ENCODE results near the gene TMEM69.
"Not testable (repeated sequence)": the region's sequence is repeated elsewhere in the genome, so short reads cannot be mapped to it uniquely, and the experiment has no call there.

Gene TMEM69, protein sequence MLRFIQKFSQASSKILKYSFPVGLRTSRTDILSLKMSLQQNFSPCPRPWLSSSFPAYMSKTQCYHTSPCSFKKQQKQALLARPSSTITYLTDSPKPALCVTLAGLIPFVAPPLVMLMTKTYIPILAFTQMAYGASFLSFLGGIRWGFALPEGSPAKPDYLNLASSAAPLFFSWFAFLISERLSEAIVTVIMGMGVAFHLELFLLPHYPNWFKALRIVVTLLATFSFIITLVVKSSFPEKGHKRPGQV

DNA sequence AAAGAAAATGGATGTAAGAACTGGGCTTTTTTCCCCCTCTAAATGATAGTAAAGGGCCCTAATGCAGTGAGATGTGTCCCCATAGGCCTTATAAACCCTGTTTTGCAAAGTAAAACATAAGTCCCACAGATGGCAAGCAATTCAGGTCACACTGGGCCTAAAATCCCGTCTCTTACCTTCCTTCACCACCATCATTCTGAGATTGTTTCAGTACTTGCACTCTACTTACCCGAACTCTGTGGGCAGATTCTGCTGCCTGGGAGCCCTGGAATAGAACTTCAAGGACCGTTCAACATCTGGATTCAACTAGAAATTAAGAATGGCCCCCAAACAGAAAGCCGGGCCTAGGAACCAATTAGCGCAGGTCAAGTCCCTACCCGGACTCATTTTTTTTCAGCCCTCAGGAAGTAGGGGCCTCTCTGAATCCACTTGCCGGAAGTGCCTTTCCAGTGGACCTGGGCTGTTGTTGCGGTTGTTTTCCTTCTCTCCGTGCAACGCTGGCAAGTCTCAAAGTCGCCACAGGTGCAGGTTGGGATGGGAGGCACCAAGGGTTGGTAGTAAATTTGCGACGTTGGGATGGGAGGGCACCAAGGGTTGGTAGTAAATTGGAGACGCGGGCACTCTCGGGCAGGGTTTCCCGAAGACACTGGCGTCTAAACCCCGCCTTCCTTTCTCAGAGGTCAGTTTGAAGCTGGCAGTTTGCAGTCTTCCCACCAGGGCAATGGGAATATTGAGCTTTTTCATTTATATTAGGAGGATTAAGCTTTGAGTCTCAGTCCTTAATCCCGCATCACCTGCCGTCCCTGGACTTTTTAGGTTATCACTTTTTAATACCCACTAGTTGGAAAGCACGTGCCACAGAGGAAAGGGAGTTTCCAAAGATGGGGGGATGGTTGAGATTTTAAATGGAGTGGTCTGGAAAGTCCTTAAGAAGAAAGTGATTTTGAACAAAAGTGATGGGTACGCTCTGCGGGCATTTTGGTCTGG is at the start of gene TMEM69:
TSS of gene TMEM69 (plus strand) at position 428 of the 987 bp plus-strand sequence. CDS start 2,888 bp downstream, outside the sequence.
- DNase-seq (ENCODE audit: low read depth): peak; percentile 88

DNA sequence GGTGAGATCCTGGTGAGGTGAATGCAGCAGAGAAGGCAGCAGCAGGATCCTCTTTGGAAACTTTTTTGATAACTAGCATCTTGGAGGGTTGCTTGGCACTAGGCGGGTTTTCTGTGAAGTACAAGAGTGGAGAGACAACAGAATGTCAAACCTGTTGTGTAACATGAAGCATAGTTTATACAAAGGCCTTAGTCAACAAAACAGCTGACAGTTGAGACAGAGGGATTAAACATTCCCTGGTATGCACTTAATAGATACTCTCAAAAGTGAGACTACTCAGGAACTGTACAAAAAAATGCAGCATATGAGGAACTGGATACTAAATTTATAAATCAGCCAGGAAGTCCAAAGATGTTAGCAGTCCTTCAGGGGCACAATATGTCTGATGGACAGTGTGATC is 47.7 kb upstream of the TMEM69 start:
- DNase-seq (ENCODE audit: low read depth): peak; percentile 35

DNA sequence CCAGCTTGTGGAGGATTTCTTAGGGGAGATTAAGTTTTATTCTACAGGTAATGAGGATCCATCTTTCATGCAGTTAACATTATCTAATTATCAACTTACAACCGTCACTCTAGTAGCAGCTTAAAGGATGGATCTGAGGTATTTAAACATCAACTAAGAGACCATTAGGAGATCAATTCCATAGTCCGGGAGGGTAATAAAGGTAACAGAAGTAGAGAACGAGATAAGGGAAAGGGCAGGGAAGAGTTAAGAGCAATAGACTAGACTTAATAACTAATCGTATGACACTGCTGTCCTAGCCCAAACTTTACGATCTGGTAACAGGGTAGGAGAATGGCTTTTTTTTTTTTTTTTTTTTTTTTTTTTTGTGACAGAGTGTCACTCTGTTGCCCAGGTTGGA is 44.7 kb upstream of the TMEM69 start:
- DNase-seq (ENCODE audit: low read depth): no peak

DNA sequence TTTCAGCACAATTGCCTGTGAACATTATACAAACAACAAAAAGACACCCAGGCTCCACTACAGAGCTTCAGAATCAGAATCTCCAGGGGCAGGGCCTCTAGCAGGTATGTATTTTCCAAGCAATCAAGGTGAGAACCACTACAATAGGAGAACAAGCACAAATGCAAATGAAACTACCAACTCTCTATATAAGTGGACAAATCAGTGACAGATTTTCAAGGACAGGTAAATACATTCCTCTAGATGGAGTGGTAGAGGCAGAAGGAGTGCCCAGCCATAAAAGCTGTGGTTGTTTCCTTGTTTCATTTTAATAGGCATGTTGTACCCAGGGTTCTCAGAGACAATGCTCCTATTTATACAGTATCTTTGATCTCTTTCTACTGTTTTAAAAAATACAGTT is 44.0 kb upstream of the TMEM69 start:
- no peak for DNase-seq (ENCODE audit: low read depth)

DNA sequence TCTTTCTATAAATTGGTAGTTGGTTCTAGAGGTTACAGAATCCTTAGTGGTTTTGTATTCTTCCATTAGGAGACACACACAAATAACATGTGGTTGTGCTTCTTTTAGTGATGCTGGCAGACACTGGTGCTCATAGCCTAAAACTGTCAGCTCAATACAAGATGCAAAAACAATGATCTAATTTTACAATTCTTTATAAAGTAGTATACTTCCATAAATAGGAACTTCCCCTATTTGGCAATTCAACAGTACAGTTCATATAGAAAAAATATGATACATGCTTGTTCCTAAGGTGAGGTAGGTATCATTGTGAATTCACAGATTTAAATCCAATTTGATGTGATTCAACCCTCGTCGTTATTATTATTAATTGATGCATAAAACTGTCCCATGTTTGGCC is 43.3 kb upstream of the TMEM69 start:
- no peak for DNase-seq (ENCODE audit: low read depth)

DNA sequence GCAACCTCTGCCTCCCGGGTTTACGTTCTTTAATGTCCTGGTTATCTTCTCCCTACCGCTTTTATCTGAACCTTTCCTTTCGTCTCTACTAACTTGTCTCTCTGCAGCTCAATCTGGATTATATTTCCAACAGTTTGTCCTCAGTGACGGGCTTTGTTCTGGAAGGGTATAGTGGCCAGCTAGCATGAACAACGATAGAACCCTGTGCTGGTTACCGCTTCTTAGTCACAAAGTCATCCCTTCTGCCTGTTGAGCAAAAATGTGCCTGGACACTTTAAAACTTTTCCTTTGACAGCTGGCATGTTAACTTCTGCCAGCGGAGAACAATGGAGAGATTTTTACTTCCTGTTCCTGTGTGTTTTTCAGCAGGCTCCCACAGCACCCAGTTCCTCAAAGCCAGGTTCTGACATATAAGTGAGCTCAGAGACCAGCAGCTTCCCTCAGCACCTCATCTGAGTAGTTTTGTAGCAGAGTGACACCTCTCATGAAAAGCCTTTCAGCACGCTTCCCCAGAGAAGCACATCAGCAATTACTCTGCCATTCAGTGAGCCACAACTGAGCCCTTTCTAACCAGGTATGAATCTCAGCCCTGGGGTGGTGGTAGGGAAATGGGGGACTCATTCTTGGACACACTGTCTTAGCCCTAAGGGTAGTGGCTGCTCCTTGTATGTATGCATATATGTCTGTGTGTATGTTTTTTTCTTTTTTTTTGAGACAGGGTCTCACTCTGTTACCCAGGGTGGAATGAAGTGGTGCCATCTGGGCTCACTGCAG is 40.5 kb upstream of the TMEM69 start:
- no peak for DNase-seq (ENCODE audit: low read depth)

DNA sequence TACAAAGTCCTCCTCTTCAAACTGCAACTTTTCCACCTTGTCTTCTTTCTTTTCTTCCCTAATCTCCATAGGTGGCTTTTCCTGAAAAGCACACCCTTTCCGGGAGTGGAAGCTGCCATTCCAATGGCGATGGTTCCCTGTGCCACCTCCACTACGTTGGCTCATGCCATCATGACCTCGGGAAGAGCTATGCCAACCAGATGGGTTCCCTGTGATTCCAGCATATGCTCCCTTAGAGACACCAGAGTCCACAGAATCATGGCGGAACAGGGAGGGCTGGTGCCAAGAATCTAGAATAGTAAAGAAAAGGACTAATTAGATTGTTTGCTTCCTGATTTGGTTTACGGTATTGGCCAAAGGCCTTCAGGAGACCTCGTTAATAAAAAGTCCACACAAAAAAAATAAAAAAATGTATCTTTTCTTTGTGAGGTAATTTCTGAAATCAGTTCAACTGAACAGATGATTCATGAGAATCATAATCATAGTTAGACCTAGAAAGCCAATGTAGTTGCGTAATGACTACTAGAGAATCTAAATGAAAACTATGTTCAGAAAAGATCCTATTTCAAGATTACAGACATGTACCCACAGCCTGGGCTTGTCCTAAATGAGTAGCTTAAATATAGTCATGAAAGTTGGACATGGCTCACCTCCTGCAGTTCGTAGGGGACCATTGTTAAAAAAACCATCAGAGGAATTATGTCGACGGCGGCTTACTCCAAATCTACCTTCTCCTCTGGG is 33.3 kb upstream of the TMEM69 start:
- peak; percentile 44 for DNase-seq (ENCODE audit: low read depth)

DNA sequence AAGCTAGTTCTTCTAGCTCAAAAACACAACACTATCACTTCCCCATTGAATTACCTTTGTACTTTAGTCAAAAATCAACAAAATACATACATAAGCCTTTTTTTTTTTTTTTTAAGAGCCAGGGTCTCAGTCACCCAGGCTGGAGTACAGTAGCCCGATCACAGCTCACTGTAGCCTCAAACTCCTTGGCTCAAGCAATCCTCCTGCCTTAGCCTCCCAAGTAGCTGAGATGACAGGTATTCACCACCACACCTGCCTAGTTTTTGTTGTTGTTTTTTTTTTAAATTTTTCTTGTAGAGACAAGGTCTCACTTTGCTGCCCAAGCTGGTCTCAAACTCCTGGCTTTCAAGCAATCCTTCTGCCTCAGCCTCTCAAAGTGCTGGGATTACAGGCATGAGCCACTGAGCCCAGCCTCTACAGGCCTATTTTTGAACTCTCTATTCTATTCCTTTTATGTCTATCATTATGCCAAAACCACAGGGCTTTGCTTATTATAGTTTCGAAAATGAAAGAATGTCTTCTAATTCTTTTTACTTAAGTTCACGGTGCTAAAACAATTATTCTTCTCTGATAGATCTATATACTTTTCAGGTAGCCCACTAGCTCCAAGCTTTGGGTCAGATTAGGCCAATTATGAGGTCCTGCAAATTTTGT is 31.3 kb upstream of the TMEM69 start:
- no peak for DNase-seq (ENCODE audit: low read depth)

DNA sequence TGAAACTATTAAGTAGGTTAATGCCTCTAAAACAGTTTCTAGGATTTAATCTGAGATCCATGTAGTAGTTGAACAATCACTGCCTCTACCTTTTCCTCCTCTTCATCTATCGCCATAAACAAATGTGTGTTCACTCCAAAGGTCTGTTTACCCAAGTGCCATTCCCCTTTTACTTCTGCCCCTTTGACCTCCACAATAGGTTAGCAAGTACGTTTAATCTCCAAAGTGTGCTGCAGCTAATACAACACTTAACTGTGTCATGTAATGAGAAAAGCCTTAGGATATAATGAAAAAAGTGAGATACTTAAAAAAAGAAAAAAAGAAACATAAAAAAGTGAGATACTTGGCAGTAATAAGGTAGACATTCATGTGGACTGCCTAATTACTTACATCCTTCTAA is 29.8 kb upstream of the TMEM69 start:
- DNase-seq (ENCODE audit: low read depth): no peak

DNA sequence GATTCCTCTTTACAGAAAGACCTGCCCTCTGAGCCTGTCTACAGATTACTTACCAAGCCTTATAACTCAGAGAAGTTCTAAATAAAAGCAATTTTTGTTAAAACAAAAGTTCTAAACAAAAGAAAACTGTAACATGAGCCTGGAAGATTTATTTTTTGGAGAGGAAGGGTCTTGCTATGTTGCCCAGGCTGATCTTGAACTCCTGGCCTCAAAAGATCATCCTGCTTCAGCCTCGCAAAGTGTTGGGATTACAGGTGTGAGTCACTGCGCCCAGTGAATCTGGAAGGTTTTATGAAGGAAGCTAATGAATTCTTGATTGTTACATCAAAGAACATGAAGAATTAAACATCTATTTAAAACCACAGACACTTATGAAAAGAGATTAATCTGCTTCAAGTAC is 28.8 kb upstream of the TMEM69 start:
- no peak for DNase-seq (ENCODE audit: low read depth)

DNA sequence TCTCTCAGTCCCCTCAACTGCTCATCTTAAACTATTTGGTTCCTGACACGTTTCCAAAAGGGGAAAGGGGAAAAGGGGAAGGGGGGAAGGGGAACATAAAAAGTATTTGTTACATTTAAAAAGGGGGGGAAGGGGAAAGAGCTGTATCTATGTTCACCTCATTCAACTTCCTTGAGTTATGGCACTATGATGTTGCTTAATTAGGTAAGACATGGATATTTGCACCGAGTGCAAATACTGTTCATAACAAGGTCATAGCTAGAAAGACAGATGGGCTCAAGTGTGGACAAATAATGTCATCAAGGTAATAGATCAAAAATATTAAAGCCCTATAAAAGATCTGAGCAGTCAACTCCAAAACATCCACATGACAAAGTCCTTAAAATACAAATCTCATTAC is 27.6 kb upstream of the TMEM69 start:
- DNase-seq (ENCODE audit: low read depth): no peak

DNA sequence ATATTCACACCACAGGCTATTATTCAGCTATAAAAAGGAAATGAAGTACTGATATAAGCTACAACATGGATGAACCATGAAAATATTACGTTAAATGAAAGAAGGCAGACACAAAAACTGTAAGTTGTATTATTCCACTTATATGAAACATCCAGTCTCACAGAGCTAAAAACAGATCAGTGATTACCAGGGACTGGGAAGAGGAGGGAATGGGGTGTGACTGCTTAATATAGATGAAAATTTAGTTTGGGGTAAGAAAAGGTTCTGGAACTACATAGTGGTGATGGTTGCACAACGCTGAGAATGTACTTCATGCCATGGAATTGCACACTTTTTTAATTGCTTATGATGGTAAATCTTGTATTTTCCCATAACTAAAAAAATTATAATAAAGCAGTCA is 21.1 kb upstream of the TMEM69 start:
- no peak for DNase-seq (ENCODE audit: low read depth)

DNA sequence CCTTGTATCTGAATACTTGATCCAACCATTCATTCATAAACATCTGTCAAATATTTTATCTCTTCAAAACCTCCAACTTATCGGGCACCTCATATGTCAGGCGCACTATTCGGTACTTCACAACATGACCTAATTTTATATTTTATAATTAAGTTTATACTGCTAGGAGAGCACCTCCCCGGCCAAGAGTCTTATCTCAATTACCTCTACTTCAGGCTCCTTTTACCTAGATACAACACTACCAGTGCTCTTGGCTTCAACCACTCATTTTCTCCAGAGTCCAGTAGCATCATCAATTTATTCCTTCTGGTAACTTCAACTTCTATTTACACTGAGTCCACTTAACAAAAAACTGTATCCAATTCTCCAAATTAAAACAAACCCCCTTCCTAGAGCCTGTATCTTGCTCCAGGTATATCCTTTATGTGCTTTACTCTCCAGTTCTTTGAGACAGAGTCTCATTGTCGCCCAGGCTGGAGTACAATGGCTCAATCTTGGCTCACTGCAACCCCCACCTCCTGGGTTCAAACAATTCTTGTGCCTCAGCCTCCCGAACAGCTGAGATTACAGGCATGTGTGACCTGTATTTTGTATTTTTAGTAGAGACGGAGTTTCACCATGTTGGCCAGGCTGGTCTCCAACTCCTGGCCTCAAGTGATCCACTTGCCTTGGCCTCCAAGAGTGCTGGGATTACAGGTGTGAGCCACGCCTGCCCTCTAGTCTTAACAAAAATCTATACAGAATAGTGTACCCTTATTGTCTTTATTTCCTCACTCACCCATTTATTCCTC is 20.5 kb upstream of the TMEM69 start:
- DNase-seq (ENCODE audit: low read depth): no peak

DNA sequence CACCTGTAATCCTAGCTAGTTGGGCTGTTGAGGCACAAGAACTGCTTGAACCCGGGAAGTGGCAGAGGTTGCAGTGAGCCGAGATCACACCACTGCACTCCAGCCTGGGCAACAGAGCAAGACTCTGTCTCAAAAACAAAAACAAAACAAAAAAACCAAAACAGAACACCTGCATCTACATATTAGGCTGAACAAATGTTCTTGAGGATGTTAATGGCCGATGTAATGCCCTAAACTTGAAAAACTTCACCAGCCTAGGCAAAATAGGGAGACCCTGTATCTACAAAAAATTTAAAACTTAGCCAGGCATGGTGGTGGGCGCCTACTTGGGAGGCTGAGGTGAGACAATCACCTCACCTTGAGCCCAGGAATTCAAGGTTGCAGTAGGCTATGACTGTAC is 19.5 kb upstream of the TMEM69 start:
- no peak for DNase-seq (ENCODE audit: low read depth)

DNA sequence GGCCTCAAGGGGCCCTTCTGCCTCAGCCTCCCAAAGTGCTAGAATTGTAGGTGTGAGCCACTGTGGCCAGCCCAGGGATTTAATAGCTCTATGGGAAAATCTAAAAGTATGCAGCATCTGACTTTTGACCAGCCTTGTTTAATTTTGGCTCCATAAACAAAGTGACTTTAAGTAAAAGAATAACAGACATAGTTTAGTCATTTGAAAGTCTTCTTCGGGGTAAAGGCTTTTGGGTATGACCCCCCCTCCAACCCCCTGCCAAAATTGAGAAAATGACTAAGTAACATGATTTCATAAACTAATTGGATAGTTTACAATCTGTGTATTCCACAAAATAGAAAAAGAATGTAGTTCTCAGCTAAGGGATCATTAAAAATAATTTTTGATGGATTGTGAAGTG is 18.6 kb upstream of the TMEM69 start:
- DNase-seq (ENCODE audit: low read depth): peak; percentile 84

DNA sequence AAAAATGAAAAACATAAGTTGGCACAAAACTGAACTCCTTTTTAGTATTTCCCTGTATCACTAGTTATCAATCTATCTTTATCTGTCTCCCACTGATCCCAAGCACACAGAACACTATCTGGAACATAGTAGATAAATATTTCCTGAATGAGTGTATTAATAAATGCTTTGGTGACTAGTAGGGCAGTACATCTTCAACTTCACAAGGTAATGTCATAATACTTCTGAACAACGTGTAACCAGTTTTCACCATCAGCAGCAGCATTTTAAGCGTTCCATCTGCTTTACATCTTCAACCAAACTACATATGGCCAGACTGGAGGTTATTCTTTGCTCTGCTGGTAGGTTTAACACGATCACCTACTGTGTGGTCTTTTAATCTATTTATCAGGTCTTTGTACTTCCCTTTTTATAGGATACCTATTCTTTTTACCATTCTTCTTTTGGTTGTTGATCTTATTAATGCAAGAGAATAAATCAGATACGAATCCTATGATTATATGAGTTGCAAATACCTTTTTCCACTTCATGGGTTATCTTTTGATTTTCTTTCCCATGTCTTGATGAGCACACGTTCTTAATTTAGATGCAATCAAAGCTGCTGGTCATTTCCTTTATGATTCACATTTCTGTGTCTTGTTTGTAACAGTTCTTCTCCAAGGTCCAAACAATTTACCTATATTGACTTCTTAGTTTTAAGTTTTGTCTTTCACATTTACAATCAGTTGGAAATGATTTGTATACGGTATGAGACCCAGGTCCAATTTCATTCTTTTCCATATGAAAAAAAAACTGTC is 17.9 kb upstream of the TMEM69 start:
- peak; percentile 78 for DNase-seq (ENCODE audit: low read depth)

DNA sequence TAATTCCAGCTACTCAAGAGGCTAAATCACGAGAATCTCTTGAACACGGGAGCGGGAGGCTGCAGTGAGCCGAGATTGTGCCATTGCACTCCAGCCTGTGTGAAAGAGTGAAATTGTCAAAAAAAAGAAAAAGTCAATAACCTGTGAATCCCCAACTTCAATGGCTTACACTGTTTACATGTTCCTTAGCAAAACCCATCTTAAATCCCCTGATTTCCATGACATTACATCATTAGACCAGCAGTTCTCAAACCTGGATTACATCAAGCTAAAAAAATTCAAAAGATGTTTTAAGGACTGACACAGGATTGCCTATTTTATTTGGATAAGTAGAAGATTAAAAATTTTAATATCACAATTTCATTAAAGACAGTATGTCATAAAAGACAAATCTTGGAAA is 14.0 kb upstream of the TMEM69 start:
- DNase-seq (ENCODE audit: low read depth): peak; percentile 36

DNA sequence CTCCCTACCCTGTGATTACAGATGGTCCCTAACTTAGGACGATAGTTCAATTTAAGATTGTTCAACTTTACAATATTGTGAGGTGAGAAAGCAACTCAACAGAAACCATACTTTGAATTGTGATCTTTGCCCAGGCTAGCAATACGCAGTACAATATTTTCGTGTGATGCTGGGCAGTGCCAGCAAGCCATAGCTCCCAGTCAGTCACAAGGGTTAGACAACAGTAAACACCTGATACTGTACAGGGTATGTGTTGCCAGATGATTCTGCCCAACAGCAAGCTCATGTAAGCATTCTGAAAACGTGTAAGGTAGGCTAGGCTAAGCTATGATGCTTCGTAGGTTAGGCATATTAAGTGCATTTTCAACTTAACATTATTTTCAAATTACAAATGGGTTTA is 13.5 kb upstream of the TMEM69 start:
- no peak for DNase-seq (ENCODE audit: low read depth)

DNA sequence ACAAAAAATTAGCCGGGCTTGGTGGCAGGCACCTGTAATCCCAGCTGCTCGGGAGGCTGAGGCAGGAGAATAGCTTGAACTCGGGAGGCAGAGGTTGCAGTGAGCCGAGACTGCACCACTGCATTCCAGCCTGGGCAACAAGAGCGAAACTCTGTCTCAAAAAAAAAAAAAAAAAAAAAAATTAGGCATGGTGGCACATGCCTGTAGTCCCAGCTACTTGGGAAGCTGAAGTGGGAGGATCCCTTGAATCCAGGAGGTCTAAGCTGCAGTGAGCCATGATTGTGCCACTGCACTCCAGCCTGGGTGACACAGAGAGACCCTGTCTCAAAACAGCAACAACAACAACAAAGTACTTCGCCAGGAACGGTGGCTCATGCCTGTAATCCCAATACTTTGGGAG is 11.4 kb upstream of the TMEM69 start:
- not testable (repeated sequence) for DNase-seq (ENCODE audit: low read depth)
